Stomach (tissue), 9 donors: ENCODE measurements around the gene OST4. TPM values are rescaled to one million over a fixed set of nuclear protein-coding genes. Genes with fewer than 3 reads are reported as not detected.
A peak's percentile ranks its signal among the peaks of the same experiment; 100 is the strongest.

Source experiments
- DNase-seq, 2 donors: peaks; one replicate each; pipeline versions ENCODE4 v3.0.0 to v3.0.0-alpha.2; 2013 to 2019
- H3K27ac ChIP-seq, 5 donors: fragments of 200-600 bp in 4 of 5; sonication (generic) in 4 of 5; one replicate each; pipeline ENCODE4 v1.5.1; 2013 to 2019; ENCODE audit warnings: mild to moderate bottlenecking in 1 of 5, moderate library complexity in 1 of 5
- H3K27me3 ChIP-seq, 3 donors: fragments of 200-600 bp; sonication (generic); one replicate each; pipeline ENCODE4 v1.5.1; 2017 to 2019; ENCODE audit warnings: mixed run types in 1 of 3
- H3K36me3 ChIP-seq, 4 donors: fragments of 200-600 bp; sonication (generic); 1 replicate in 3 of 4; 2 replicates in 1 of 4; pipeline ENCODE4 v1.5.1; 2016 to 2019
- H3K4me1 ChIP-seq, 4 donors: fragments of 200-600 bp; sonication (generic); one replicate each; pipeline ENCODE4 v1.5.1; 2016 to 2019
- H3K4me3 ChIP-seq, 4 donors: fragments of 200-600 bp; sonication (generic) in 3 of 4; one replicate each; pipeline ENCODE4 v1.5.1; 2016 to 2019; ENCODE audit warnings: mild to moderate bottlenecking in 1 of 4
- H3K9me3 ChIP-seq, 4 donors: fragments of 200-600 bp; sonication (generic); one replicate each; pipeline ENCODE4 v1.5.1; 2016 to 2019
- EP300 ChIP-seq: sonication (generic); formaldehyde crosslinking; IDR thresholded peaks from one replicate; pipeline ENCODE4 v1.6.1; 2017; ENCODE audit warnings: antibody characterized with exemption
- POLR2A ChIP-seq, 4 donors: fragments of 450-650 bp; IDR thresholded peaks; one replicate each; pipeline ENCODE4 v1.6.1; 2016; ENCODE audit warnings: antibody characterized with exemption in 4 of 4, control low read depth in 2 of 4, mild to moderate bottlenecking in 1 of 4, moderate library complexity in 1 of 4
- POLR2AphosphoS5 ChIP-seq, 3 donors: sonication (generic); formaldehyde crosslinking; IDR thresholded peaks; one replicate each; pipeline ENCODE4 v1.6.1; 2016; ENCODE audit warnings: antibody characterized with exemption in 3 of 3
- WGBS, 5 donors: extraction: QIAGEN DNeasy Blood & Tissue Kit in 3 of 5; methylation state at CpG; one replicate each; pipeline versions ENCODE4 v1.1.5 to v1.1.7; 2013 to 2018; 5-methylcytosine and 5-hydroxymethylcytosine counted together
- intact Hi-C: fragments of 100-400 bp; cut with DNase I; formaldehyde crosslinking; loops from one replicate; pipeline ENCODE4 v1.15.1; 2023; ENCODE audit warnings: low total_unique reads
- polyA plus RNA-seq, 3 donors: library from polyadenylated mRNA; stranded (reverse); fragments of 200-250 nt; gene quantifications; one replicate each; pipeline ENCODE4 v1.2.3, GENCODE V29; 2013
- total RNA-seq, 5 donors: library from RNA; depleted of rRNA; stranded (reverse); fragments of >200 nt; gene quantifications; one replicate each; pipeline versions ENCODE4 v1.1.0 to v1.2.3, GENCODE V29; 2014 to 2016
- TF ChIP-seq, protein P1 (sequence below), 7 experiments: fragments of 450-650 bp in 4 of 7; fragments of 200-600 bp in 3 of 7; sonication (generic) in 3 of 7; IDR thresholded peaks; one replicate each; pipeline ENCODE4 v1.5.1; 2016 to 2019; ENCODE audit warnings: antibody characterized with exemption in 7 of 7, control low read depth in 2 of 7, mild to moderate bottlenecking in 1 of 7
- donor health status: healthy with polysubstance abuse.
- donor health status: Bipolar disorder and iron deficiency.
- donor health status: healthy.

Gene OST4
- total and polyA plus RNA-seq, 8 donors, result 16.8 to 610 (median 209) TPM

DNA sequence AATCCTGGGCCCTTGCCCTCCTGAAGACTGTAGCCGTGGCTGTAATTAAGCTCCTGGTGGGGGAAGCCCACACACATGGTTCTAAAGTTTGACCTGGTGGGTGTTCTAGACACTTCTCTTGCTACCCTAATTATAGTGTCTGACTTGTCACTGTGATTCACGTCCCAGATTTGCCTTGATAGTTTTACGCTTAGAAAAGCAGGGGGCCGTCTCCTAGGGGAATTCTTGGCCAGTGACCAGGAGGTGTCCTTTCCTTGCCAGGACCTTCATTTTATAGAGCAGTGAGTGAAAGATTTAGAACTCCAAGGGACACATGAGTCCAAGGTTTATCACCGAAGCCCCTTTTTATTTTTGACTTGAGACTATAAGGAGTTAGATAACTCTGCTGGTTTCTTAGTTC, 29.7 kb downstream of the OST4 start:
- Histone ChIP-seq H3K36me3 (peaks cover 47 to 64% (median 52%) of the 10 kb centered on the region in 4 donors), H3K9me3 (no peaks in the 10 kb centered on the region), H3K4me3 (no peak overlapping the region), H3K27me3 (no peaks in the 10 kb centered on the region), H3K27ac (peak overlapping the region in 1 of 5 donors; percentile 20), H3K4me1 (peaks cover 0 to 12% (median 0%) of the 10 kb centered on the region in 4 donors)
- TF ChIP-seq POLR2A (IDR thresholded peaks at IDR 0.05) (no peak), EP300 (no peak), POLR2AphosphoS5 (IDR thresholded peaks at IDR 0.05) (no peak)
- TF ChIP-seq, protein P1, sequence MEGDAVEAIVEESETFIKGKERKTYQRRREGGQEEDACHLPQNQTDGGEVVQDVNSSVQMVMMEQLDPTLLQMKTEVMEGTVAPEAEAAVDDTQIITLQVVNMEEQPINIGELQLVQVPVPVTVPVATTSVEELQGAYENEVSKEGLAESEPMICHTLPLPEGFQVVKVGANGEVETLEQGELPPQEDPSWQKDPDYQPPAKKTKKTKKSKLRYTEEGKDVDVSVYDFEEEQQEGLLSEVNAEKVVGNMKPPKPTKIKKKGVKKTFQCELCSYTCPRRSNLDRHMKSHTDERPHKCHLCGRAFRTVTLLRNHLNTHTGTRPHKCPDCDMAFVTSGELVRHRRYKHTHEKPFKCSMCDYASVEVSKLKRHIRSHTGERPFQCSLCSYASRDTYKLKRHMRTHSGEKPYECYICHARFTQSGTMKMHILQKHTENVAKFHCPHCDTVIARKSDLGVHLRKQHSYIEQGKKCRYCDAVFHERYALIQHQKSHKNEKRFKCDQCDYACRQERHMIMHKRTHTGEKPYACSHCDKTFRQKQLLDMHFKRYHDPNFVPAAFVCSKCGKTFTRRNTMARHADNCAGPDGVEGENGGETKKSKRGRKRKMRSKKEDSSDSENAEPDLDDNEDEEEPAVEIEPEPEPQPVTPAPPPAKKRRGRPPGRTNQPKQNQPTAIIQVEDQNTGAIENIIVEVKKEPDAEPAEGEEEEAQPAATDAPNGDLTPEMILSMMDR (IDR thresholded peaks at IDR 0.05), result no peak
- intact Hi-C loops, result no loop called here
- WGBS, 5 donors, result 52 to 79% (median 74%) methylated on average over 5 of the region's 5 CpGs
- DNase-seq, result no peak

DNA sequence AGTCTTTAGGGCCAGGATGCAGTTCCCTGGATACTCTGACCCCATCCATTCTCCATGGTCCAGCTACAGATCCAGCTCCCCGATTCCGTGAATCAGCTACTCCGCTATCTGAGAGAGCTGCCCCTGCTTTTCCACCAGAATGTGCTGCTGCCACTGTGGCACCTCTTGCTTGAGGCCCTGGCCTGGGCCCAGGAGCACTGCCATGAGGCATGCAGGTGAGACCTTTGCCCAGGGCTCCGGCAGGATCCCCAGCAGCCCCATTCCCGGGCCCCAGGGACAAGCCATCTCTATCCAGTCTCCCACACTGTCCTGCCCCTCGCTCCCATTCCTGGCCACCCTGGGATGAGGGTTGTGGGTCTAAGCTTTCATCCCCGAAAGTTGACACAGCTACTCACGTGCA, 31.2 kb downstream of the OST4 start:
- WGBS, 5 donors, result 83 to 92% (median 89%) methylated on average over 6 to 8 of the region's 8 CpGs
- no peaks in the 10 kb centered on the region for H3K9me3 ChIP-seq
- intact Hi-C loops, result no loop called here
- DNase-seq, result no peak
- H3K4me3 ChIP-seq, result no peak overlapping the region
- TF ChIP-seq, protein P1 (IDR thresholded peaks at IDR 0.05), result no peak
- no peak for TF ChIP-seq EP300
- no peak for TF ChIP-seq POLR2AphosphoS5 (IDR thresholded peaks at IDR 0.05)
- TF ChIP-seq POLR2A (IDR thresholded peaks at IDR 0.05), result no peak
- H3K4me1 ChIP-seq, result peaks cover 0 to 13% (median 3%) of the 10 kb centered on the region in 4 donors
- no peak overlapping the region for H3K27ac ChIP-seq
- H3K27me3 ChIP-seq, result no peaks in the 10 kb centered on the region
- peaks cover 60 to 79% (median 67%) of the 10 kb centered on the region in 4 donors for H3K36me3 ChIP-seq

DNA sequence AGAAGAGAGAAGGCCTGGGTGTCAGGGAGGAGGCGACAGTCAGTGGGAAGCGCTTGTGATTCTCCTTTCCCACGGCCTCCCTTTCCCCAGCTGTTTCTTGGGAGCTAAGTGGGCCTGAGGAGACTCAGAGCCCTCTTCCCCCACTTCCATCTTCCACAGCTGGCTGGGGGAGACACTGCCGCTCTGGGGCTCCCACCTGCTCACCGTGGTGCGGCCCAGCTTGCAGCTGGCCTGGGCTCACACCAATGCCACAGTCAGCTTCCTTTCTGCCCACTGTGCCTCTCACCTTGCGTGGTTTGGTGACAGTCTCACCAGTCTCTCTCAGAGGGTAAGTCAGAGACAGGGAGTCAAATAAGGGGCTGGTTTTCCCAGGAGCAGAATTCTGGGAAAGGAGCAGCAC, 31.6 kb downstream of the OST4 start:
- WGBS, 5 donors, result 93 to 96% (median 95%) methylated on average over 6 to 7 of the region's 7 CpGs
- Histone ChIP-seq H3K4me1 (peaks cover 0 to 17% (median 6%) of the 10 kb centered on the region in 4 donors), H3K27ac (no peak overlapping the region), H3K4me3 (no peak overlapping the region), H3K27me3 (no peaks in the 10 kb centered on the region), H3K36me3 (peaks cover 64 to 83% (median 70%) of the 10 kb centered on the region in 4 donors), H3K9me3 (no peaks in the 10 kb centered on the region)
- TF ChIP-seq, protein P1 (IDR thresholded peaks at IDR 0.05), result no peak
- TF ChIP-seq POLR2A (IDR thresholded peaks at IDR 0.05) (no peak), EP300 (no peak), POLR2AphosphoS5 (IDR thresholded peaks at IDR 0.05) (no peak)
- intact Hi-C loops, result loop anchor here (10.0 kb wide), 1 partner anchor 45 kb away; the partner anchor contains the start of gene KHK
- DNase-seq, result no peak

DNA sequence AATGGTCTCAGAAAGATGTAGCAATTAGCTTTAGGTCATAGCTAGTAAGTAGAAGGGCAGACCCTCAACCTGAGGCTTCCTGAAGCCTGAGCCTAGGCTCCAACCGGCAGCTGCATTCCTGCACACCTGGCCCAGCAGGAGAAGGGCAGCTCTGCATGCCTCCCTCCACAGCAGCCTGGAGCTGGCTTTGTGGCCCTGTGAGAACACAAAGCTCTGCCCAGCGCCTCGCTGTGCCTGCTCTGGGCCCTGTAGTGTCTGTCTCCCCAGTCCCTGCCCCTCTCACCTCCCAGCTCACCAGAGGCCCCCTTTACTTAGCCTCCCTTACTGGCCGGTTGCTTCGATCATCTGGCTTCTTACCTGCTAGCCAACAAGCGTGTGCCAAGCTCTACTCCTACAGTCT, 32.0 kb downstream of the OST4 start:
- Histone ChIP-seq H3K4me1 (peaks cover 0 to 21% (median 11%) of the 10 kb centered on the region in 4 donors), H3K4me3 (no peak overlapping the region), H3K27ac (no peak overlapping the region), H3K9me3 (no peaks in the 10 kb centered on the region), H3K27me3 (no peaks in the 10 kb centered on the region), H3K36me3 (peaks cover 64 to 85% (median 71%) of the 10 kb centered on the region in 4 donors)
- DNase-seq, result no peak
- TF ChIP-seq POLR2AphosphoS5 (IDR thresholded peaks at IDR 0.05) (no peak), EP300 (no peak), POLR2A (IDR thresholded peaks at IDR 0.05) (no peak)
- TF ChIP-seq, protein P1 (IDR thresholded peaks at IDR 0.05), result no peak
- 90 to 98% (median 93%) methylated on average over 6 of the region's 6 CpGs for WGBS, 5 donors
- intact Hi-C loops, result loop anchor here (10.0 kb wide), 1 partner anchor 45 kb away; the partner anchor contains the start of gene KHK
